ENCODE data around the gene TMEM52. TPM values are rescaled to one million over a fixed set of nuclear protein-coding genes. Genes with fewer than 3 reads are reported as not detected.

TMEM52 gene
- total and polyA plus RNA-seq, 2 experiments from 2014 or later = 0.40 TPM; not detected in 1

DNA sequence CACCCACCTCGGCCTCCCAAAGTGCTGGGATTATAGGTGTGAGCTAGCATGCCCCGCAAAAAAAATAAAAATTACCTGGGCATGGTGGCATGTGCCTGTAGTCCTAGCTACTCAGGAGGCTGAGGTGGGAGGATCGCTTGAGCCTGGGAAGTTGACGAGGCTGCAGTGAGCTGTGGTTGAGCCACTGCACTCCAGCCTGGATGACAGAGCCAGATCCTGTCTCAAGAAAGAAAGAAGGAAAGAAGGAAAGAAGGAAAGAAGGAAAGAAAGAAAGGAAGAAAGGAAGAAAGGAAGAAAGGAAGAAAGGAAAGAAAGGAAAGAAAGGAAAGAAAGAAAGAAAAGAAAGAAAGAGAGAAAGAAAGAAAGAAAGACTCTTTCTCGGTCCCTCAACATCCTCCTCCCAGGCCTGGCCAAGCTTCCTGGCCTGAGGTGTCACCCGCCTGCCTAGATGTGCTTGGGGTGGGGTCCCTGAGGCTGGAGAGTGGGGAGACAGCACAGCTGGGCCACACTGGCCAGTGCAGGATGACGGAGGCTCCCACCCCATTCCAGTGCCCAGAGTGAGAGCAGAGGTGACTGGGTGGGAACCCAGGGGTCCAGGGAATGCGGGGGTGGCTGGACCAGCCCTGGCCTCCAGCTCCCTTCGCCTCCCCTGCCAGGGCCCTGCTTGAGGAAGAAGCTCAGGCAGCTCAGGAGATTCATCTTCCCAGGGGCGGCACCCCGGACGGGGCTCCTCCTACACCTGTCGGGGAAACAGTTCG is 18.0 kb downstream of the TMEM52 start:
- Histone ChIP-seq H3K79me2 (ENCODE audit: insufficient read depth) (no peaks in the 10 kb centered on the region), H3K36me3 (ENCODE audit: low read depth) (no peaks in the 10 kb centered on the region), H3F3A (ENCODE audit: insufficient read depth) (no peaks in the 10 kb centered on the region), H3K9me2 (ENCODE audit: insufficient read depth) (no peaks in the 10 kb centered on the region), H3K4me2 (ENCODE audit: unreplicated experiment) (no peak overlapping the region), H3K9me3 (ENCODE audit: low read depth) (no peaks in the 10 kb centered on the region), H3K4me3 (no peak overlapping the region), H4K20me1 (ENCODE audit: insufficient read depth) (no peaks in the 10 kb centered on the region), H3K27ac (no peak overlapping the region), H3K27me3 (replicated peaks; ENCODE audit: insufficient read depth) (no peaks in the 10 kb centered on the region), H3K9ac (no peak overlapping the region), H3K4me1 (ENCODE audit: insufficient read depth) (no peaks in the 10 kb centered on the region), H2AFZ (no peak overlapping the region)
- no peak for TF ChIP-seq EZH2phosphoT487 (IDR thresholded peaks at IDR 0.05; ENCODE audit: insufficient read depth, low read depth)
- TF ChIP-seq EZH2 (IDR thresholded peaks at IDR 0.05; ENCODE audit: insufficient read depth, poor library complexity, severe bottlenecking) = no peak
- 65 to 67% methylated on average over 14 of the region's 14 CpGs for WGBS, 2 experiments (ENCODE audit: low coverage in 1 of 2, low lambda C conversion rate in 2 of 2, missing lambda C conversion rate in 2 of 2)
- in situ Hi-C loops (cut with MboI) = loop anchor here (10.0 kb wide), 1 partner anchor 96 kb away; no protein-coding TSS in a partner anchor
- no peak for DNase-seq

- no peak for DNase-seq
- Histone ChIP-seq H3K9me3 (ENCODE audit: low read depth) (no peaks in the 10 kb centered on the region), H3F3A (ENCODE audit: insufficient read depth) (no peaks in the 10 kb centered on the region), H3K27ac (no peak overlapping the region), H3K79me2 (ENCODE audit: insufficient read depth) (no peaks in the 10 kb centered on the region), H4K20me1 (ENCODE audit: insufficient read depth) (no peaks in the 10 kb centered on the region), H3K9ac (no peak overlapping the region), H3K9me2 (ENCODE audit: insufficient read depth) (no peaks in the 10 kb centered on the region), H3K36me3 (ENCODE audit: low read depth) (no peaks in the 10 kb centered on the region), H3K27me3 (replicated peaks; ENCODE audit: insufficient read depth) (no peaks in the 10 kb centered on the region), H3K4me3 (no peak overlapping the region), H2AFZ (no peak overlapping the region), H3K4me2 (ENCODE audit: unreplicated experiment) (no peak overlapping the region), H3K4me1 (ENCODE audit: insufficient read depth) (no peaks in the 10 kb centered on the region)
- 90 to 95% methylated on average over 9 of the region's 9 CpGs for WGBS, 2 experiments (ENCODE audit: low coverage in 1 of 2, low lambda C conversion rate in 2 of 2, missing lambda C conversion rate in 2 of 2)
- TF ChIP-seq EZH2phosphoT487 (IDR thresholded peaks at IDR 0.05; ENCODE audit: insufficient read depth, low read depth) = no peak
- no peak for TF ChIP-seq EZH2 (IDR thresholded peaks at IDR 0.05; ENCODE audit: insufficient read depth, poor library complexity, severe bottlenecking)
- in situ Hi-C loops (cut with MboI) = loop anchor here (10.0 kb wide), 1 partner anchor 95 kb away; no protein-coding TSS in a partner anchor
These were observed 19.1 kb downstream of the TMEM52 start for GRCh38 chr1:1899967-1900327.

DNA sequence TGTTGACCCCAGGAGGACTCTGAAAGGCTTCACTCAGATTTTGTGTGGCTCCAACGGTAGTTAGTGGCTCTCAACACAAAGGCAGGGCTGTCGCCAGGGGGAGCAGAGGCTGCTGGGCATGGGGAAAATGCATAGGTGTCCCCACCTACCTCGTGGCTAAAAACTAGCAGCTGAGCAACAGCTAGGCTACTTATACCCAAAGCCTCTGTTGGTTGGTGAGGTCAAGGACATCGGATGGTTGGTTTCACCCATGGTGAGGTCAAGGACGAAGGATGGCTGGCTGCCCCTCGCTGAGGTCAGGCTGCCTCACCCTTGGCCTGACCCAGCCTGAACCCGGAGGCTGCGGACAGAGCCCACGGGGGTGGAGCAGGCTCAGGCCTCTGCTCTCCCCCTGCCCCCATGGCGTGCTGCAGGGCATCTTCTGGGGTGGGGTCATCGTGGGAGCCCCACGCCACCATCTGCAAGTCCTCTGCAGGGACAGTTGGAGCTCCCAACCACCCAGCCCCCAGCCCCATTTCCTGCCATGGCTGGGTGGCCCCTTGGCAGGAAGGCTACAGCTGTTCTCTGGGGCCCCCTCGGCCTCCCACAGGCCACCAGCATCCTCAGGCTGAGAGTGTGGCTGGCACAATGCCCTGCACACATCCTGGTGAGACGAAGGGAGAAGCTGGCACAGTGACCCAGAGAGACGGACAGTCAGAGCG is 19.7 kb downstream of the TMEM52 start:
- Histone ChIP-seq H3K4me3 (no peak overlapping the region), H3K27ac (no peak overlapping the region), H3K4me2 (ENCODE audit: unreplicated experiment) (no peak overlapping the region), H3K79me2 (ENCODE audit: insufficient read depth) (no peaks in the 10 kb centered on the region), H3K27me3 (replicated peaks; ENCODE audit: insufficient read depth) (no peaks in the 10 kb centered on the region), H3F3A (ENCODE audit: insufficient read depth) (no peaks in the 10 kb centered on the region), H3K9me2 (ENCODE audit: insufficient read depth) (no peaks in the 10 kb centered on the region), H3K36me3 (ENCODE audit: low read depth) (no peaks in the 10 kb centered on the region), H4K20me1 (ENCODE audit: insufficient read depth) (no peaks in the 10 kb centered on the region), H3K9ac (no peak overlapping the region), H3K9me3 (ENCODE audit: low read depth) (no peaks in the 10 kb centered on the region), H3K4me1 (ENCODE audit: insufficient read depth) (peaks cover 5% of the 10 kb centered on the region; the same call in 1 of the 2 replicates), H2AFZ (no peak overlapping the region)
- no peak for DNase-seq
- in situ Hi-C loops (cut with MboI) = no loop called here
- TF ChIP-seq EZH2 (IDR thresholded peaks at IDR 0.05; ENCODE audit: insufficient read depth, poor library complexity, severe bottlenecking) (no peak), EZH2phosphoT487 (IDR thresholded peaks at IDR 0.05; ENCODE audit: insufficient read depth, low read depth) (no peak)
- WGBS, 2 experiments (ENCODE audit: low coverage in 1 of 2, low lambda C conversion rate in 2 of 2, missing lambda C conversion rate in 2 of 2) = 52 to 61% methylated on average over 12 to 13 of the region's 16 CpGs

DNA sequence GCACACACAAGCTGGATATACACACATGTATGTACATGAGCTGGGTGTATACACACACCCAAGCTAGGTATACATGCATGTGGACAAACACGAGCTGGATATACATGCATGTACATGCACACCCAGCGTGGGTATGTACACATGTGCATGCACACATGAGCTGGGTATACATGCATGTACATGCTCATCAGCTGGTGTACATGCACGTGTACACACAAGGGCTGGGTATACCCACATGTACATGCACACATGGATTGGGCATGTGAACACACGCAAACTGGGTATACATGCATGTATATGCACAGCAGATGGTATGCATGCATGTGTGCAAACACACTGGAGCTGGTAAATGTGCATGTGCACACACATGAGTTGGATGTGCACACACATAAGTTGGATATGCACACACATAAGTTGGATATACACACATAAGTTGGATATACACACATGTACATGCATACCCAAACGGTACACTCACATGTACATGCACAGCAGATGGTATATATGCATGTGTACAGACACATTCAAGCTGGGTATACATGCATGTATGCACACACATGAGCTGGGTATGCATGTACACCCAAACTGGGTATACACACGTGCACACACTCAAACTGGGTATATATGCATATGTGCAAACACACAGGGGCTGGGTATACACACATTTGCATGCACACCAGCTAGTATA is 20.7 kb downstream of the TMEM52 start:
- H3F3A ChIP-seq (ENCODE audit: insufficient read depth) = no peaks in the 10 kb centered on the region
- no peaks in the 10 kb centered on the region for H4K20me1 ChIP-seq (ENCODE audit: insufficient read depth)
- H3K79me2 ChIP-seq (ENCODE audit: insufficient read depth) = no peaks in the 10 kb centered on the region
- no peak for DNase-seq
- no peak for TF ChIP-seq EZH2phosphoT487 (IDR thresholded peaks at IDR 0.05; ENCODE audit: insufficient read depth, low read depth)
- TF ChIP-seq EZH2 (IDR thresholded peaks at IDR 0.05; ENCODE audit: insufficient read depth, poor library complexity, severe bottlenecking) = no peak
- no peak overlapping the region for H3K4me3 ChIP-seq
- H2AFZ ChIP-seq = no peak overlapping the region
- no peaks in the 10 kb centered on the region for H3K9me3 ChIP-seq (ENCODE audit: low read depth)
- H3K27me3 ChIP-seq (replicated peaks; ENCODE audit: insufficient read depth) = no peaks in the 10 kb centered on the region
- no peak overlapping the region for H3K9ac ChIP-seq
- 70 to 72% methylated on average over 6 of the region's 6 CpGs for WGBS, 2 experiments (ENCODE audit: low coverage in 1 of 2, low lambda C conversion rate in 2 of 2, missing lambda C conversion rate in 2 of 2)
- in situ Hi-C loops (cut with MboI) = no loop called here
- no peaks in the 10 kb centered on the region for H3K9me2 ChIP-seq (ENCODE audit: insufficient read depth)
- H3K4me2 ChIP-seq (ENCODE audit: unreplicated experiment) = no peak overlapping the region
- no peaks in the 10 kb centered on the region for H3K36me3 ChIP-seq (ENCODE audit: low read depth)
- peaks cover 6% of the 10 kb centered on the region; the same call in 1 of the 2 replicates for H3K4me1 ChIP-seq (ENCODE audit: insufficient read depth)
- no peak overlapping the region for H3K27ac ChIP-seq
